ENCODE data around the gene ITPRID1.

ITPRID1 gene

DNA sequence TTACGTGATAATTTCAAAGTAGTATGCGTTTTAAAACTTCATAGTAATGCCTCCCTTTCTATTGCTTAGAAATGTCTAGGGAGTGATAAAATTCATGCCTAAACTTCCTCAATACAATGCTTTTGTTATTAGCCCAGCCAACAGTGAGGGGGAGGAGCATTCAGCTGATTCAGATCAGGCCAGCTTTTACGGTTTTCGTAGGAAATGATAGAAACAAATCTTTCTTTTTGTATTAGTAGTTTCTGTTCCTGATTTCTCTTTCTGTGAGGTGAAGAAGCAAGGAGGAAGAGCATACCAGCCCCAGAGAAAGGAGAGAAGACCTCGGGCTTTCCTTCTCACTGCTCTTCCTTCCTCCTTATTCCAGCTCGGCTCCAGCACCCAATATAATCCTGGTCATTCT lies 35.2 kb upstream of the ITPRID1 start:
- Histone ChIP-seq H3K9me3 (ENCODE audit: control insufficient read depth, insufficient read depth, low read depth, low read length) (no peaks in the 10 kb centered on the region), H3K27ac (ENCODE audit: extremely low read depth, low read depth, low read length) (no peak overlapping the region), H3K36me3 (ENCODE audit: control insufficient read depth in 2 of 2, insufficient read depth in 1 of 2, low read length in 2 of 2) (no peaks in the 10 kb centered on the region), H3K4me3 (ENCODE audit: low read depth, low read length) (no peak overlapping the region), H3K4me1 (ENCODE audit: control insufficient read depth, insufficient read depth, low read length) (0 out of 2 replicates have a peak, but pooled peaks cover 3% of the 10 kb centered on the region)
- TF ChIP-seq, protein P1, sequence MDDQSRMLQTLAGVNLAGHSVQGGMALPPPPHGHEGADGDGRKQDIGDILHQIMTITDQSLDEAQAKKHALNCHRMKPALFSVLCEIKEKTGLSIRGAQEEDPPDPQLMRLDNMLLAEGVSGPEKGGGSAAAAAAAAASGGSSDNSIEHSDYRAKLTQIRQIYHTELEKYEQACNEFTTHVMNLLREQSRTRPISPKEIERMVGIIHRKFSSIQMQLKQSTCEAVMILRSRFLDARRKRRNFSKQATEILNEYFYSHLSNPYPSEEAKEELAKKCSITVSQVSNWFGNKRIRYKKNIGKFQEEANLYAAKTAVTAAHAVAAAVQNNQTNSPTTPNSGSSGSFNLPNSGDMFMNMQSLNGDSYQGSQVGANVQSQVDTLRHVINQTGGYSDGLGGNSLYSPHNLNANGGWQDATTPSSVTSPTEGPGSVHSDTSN (CRISPR knock-in tag; IDR thresholded peaks at IDR 0.05): no peak
- TF ChIP-seq, protein P2, sequence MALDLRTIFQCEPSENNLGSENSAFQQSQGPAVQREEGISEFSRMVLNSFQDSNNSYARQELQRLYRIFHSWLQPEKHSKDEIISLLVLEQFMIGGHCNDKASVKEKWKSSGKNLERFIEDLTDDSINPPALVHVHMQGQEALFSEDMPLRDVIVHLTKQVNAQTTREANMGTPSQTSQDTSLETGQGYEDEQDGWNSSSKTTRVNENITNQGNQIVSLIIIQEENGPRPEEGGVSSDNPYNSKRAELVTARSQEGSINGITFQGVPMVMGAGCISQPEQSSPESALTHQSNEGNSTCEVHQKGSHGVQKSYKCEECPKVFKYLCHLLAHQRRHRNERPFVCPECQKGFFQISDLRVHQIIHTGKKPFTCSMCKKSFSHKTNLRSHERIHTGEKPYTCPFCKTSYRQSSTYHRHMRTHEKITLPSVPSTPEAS (tag by site-specific recombination; IDR thresholded peaks at IDR 0.05): no peak
- TF ChIP-seq ZNF624 (tag by site-specific recombination; IDR thresholded peaks at IDR 0.05) (no peak), SCRT1 (tag by site-specific recombination; IDR thresholded peaks at IDR 0.05; ENCODE audit: borderline replicate concordance) (no peak), ZNF629 (tag by site-specific recombination; IDR thresholded peaks at IDR 0.05) (no peak), ZNF837 (tag by site-specific recombination; IDR thresholded peaks at IDR 0.05) (no peak), ZNF768 (tag by site-specific recombination; IDR thresholded peaks at IDR 0.05) (no peak)
- TF ChIP-seq, protein P3, sequence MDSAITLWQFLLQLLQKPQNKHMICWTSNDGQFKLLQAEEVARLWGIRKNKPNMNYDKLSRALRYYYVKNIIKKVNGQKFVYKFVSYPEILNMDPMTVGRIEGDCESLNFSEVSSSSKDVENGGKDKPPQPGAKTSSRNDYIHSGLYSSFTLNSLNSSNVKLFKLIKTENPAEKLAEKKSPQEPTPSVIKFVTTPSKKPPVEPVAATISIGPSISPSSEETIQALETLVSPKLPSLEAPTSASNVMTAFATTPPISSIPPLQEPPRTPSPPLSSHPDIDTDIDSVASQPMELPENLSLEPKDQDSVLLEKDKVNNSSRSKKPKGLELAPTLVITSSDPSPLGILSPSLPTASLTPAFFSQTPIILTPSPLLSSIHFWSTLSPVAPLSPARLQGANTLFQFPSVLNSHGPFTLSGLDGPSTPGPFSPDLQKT (IDR thresholded peaks at IDR 0.05; ENCODE audit: borderline replicate concordance, low read depth, low read length): no peak
- ChIA-PET POLR2A (no interaction called here), CTCF (interaction anchor here (1.2 to 2.7 kb wide), 2 partner anchors 10 to 35 kb away, joined by 3 to 8 read pairs; no protein-coding TSS in a partner anchor)

DNA sequence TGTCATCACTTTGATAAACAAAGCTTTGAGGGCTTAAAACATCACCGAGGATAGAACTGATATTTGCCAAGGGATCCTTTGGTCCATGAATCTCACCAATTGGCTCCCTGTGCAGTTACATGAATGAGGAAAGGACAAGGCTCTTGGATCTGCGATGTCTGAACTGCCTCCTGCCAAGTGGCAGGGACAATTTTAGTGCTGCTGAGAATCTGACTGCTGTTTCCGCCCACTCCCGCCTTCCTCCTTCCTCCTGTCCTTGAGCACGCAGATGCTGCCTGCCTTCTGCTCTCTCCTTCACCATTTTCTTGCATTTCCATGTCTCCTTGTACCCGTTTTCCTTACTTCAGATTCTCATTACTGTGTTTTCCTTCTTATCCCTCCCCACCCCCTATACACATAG lies 26.8 kb upstream of the ITPRID1 start:
- Histone ChIP-seq H3K4me3 (ENCODE audit: low read depth, low read length) (no peak overlapping the region), H3K27ac (ENCODE audit: extremely low read depth, low read depth, low read length) (no peak overlapping the region), H3K9me3 (ENCODE audit: control insufficient read depth, insufficient read depth, low read depth, low read length) (no peaks in the 10 kb centered on the region), H3K36me3 (ENCODE audit: control insufficient read depth in 2 of 2, insufficient read depth in 1 of 2, low read length in 2 of 2) (no peaks in the 10 kb centered on the region), H3K4me1 (ENCODE audit: control insufficient read depth, insufficient read depth, low read length) (0 out of 2 replicates have a peak, but pooled peaks cover 3% of the 10 kb centered on the region)
- ChIA-PET CTCF (interaction anchor here (1.2 to 3.4 kb wide), 4 partner anchors 12 to 414 kb away, joined by 3 to 16 read pairs (median 8); no protein-coding TSS in a partner anchor), POLR2A (no interaction called here)
- TF ChIP-seq PRDM1 (tag by site-specific recombination; IDR thresholded peaks at IDR 0.05): no peak
- TF ChIP-seq, protein P4, sequence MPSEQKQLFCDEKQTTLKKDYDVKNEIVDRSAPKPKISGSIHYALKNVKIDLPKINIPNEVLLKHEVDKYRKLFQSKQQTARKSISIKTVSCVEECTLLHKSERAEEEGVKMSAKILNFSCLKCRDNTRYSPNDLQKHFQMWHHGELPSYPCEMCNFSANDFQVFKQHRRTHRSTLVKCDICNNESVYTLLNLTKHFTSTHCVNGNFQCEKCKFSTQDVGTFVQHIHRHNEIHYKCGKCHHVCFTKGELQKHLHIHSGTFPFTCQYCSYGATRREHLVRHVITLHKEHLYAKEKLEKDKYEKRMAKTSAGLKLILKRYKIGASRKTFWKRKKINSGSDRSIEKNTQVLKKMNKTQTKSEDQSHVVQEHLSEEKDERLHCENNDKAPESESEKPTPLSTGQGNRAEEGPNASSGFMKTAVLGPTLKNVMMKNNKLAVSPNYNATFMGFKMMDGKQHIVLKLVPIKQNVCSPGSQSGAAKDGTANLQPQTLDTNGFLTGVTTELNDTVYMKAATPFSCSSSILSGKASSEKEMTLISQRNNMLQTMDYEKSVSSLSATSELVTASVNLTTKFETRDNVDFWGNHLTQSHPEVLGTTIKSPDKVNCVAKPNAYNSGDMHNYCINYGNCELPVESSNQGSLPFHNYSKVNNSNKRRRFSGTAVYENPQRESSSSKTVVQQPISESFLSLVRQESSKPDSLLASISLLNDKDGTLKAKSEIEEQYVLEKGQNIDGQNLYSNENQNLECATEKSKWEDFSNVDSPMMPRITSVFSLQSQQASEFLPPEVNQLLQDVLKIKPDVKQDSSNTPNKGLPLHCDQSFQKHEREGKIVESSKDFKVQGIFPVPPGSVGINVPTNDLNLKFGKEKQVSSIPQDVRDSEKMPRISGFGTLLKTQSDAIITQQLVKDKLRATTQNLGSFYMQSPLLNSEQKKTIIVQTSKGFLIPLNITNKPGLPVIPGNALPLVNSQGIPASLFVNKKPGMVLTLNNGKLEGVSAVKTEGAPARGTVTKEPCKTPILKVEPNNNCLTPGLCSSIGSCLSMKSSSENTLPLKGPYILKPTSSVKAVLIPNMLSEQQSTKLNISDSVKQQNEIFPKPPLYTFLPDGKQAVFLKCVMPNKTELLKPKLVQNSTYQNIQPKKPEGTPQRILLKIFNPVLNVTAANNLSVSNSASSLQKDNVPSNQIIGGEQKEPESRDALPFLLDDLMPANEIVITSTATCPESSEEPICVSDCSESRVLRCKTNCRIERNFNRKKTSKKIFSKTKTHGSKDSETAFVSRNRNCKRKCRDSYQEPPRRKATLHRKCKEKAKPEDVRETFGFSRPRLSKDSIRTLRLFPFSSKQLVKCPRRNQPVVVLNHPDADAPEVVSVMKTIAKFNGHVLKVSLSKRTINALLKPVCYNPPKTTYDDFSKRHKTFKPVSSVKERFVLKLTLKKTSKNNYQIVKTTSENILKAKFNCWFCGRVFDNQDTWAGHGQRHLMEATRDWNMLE (tag by site-specific recombination; conservative IDR thresholded peaks at IDR 0.05; ENCODE audit: low read depth): no peak
- no peak for TF ChIP-seq ZNF549 (tag by site-specific recombination; IDR thresholded peaks at IDR 0.05)
- TF ChIP-seq, protein P5, sequence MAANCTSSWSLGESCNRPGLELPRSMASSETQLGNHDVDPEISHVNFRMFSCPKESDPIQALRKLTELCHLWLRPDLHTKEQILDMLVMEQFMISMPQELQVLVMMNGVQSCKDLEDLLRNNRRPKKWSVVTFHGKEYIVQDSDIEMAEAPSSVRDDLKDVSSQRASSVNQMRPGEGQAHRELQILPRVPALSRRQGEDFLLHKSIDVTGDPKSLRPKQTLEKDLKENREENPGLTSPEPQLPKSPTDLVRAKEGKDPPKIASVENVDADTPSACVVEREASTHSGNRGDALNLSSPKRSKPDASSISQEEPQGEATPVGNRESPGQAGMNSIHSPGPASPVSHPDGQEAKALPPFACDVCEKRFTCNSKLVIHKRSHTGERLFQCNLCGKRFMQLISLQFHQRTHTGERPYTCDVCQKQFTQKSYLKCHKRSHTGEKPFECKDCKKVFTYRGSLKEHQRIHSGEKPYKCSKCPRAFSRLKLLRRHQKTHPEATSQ (tag by site-specific recombination; IDR thresholded peaks at IDR 0.05): no peak
- TF ChIP-seq ZNF621 (tag by site-specific recombination; IDR thresholded peaks at IDR 0.05): no peak
- TF ChIP-seq GLI2 (tag by site-specific recombination; IDR thresholded peaks at IDR 0.05; ENCODE audit: borderline replicate concordance, low read depth): no peak
- TF ChIP-seq ZNF426 (tag by site-specific recombination; IDR thresholded peaks at IDR 0.05): no peak
- TF ChIP-seq ZNF544 (tag by site-specific recombination; IDR thresholded peaks at IDR 0.05): no peak
- no peak for TF ChIP-seq ZNF707 (tag by site-specific recombination; IDR thresholded peaks at IDR 0.05)
- TF ChIP-seq ZNF514 (tag by site-specific recombination; IDR thresholded peaks at IDR 0.05): no peak

All from HEK293 (cell line).